PC-3 (cell line): ENCODE data around the gene SOX18.

Experiments
- CTCF ChIP-seq: fragments of 300-600 bp; sonication (generic); conservative IDR thresholded peaks from 2 replicates; pipeline ENCODE4 v1.5.1; 2017; ENCODE audit warnings: antibody characterized with exemption, low read depth, mild to moderate bottlenecking, low read length
- EZH2 ChIP-seq: fragments of 300-600 bp; sonication (generic); IDR thresholded peaks from one replicate; pipeline ENCODE4 v1.6.1; 2017; ENCODE audit warnings: antibody characterized with exemption, mild to moderate bottlenecking, low read length; ENCODE audit not compliant: unreplicated experiment
- EZH2phosphoT487 ChIP-seq: fragments of 300-600 bp; sonication (generic); IDR thresholded peaks from 2 replicates; pipeline ENCODE4 v1.6.1; 2018; ENCODE audit warnings: mild to moderate bottlenecking, antibody characterized with exemption, low read length, borderline replicate concordance

GRCh38 chr20:64080013-64080812 lies 30.8 kb upstream of the SOX18 start, which contains the start of gene OPRL1:
- TF ChIP-seq CTCF (no peak), EZH2 (no peak), EZH2phosphoT487 (no peak)
